ENCODE measurements around the gene TOX2.

Gene TOX2

DNA sequence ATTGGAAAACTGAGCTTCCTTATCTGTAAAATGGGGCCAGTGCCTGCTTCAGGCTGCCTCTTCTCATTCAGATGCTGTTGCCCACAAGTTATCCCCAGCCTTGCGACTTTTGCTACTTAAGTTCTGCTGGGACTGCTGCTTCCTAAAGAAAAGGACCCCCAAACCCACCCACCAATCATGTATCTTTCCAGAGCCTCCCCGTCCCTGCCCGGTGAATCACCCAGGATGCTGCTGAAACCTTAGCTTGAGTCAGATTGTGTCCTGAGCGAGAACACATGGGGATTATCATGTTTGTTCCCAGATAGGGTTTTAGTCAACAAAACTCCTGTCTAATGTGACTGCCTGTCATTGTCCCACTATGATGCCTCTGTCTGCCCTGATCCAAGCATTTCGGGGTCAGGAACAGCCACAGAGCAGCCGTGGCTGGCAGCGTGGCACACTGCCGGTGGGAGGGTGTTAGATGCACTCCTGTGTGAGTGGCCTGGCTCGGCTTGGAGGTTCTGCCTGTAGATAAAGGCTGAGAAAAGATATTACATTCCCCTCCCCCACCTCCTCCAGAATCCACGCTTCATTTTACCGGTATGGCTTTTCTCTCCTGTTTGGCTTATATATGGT is 79.9 kb downstream of the TOX2 start (continued):
- TF ChIP-seq, protein P1, sequence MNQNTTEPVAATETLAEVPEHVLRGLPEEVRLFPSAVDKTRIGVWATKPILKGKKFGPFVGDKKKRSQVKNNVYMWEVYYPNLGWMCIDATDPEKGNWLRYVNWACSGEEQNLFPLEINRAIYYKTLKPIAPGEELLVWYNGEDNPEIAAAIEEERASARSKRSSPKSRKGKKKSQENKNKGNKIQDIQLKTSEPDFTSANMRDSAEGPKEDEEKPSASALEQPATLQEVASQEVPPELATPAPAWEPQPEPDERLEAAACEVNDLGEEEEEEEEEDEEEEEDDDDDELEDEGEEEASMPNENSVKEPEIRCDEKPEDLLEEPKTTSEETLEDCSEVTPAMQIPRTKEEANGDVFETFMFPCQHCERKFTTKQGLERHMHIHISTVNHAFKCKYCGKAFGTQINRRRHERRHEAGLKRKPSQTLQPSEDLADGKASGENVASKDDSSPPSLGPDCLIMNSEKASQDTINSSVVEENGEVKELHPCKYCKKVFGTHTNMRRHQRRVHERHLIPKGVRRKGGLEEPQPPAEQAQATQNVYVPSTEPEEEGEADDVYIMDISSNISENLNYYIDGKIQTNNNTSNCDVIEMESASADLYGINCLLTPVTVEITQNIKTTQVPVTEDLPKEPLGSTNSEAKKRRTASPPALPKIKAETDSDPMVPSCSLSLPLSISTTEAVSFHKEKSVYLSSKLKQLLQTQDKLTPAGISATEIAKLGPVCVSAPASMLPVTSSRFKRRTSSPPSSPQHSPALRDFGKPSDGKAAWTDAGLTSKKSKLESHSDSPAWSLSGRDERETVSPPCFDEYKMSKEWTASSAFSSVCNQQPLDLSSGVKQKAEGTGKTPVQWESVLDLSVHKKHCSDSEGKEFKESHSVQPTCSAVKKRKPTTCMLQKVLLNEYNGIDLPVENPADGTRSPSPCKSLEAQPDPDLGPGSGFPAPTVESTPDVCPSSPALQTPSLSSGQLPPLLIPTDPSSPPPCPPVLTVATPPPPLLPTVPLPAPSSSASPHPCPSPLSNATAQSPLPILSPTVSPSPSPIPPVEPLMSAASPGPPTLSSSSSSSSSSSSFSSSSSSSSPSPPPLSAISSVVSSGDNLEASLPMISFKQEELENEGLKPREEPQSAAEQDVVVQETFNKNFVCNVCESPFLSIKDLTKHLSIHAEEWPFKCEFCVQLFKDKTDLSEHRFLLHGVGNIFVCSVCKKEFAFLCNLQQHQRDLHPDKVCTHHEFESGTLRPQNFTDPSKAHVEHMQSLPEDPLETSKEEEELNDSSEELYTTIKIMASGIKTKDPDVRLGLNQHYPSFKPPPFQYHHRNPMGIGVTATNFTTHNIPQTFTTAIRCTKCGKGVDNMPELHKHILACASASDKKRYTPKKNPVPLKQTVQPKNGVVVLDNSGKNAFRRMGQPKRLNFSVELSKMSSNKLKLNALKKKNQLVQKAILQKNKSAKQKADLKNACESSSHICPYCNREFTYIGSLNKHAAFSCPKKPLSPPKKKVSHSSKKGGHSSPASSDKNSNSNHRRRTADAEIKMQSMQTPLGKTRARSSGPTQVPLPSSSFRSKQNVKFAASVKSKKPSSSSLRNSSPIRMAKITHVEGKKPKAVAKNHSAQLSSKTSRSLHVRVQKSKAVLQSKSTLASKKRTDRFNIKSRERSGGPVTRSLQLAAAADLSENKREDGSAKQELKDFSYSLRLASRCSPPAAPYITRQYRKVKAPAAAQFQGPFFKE (tag by site-specific recombination; IDR thresholded peaks at IDR 0.05; ENCODE audit: borderline replicate concordance): no peak

DNA sequence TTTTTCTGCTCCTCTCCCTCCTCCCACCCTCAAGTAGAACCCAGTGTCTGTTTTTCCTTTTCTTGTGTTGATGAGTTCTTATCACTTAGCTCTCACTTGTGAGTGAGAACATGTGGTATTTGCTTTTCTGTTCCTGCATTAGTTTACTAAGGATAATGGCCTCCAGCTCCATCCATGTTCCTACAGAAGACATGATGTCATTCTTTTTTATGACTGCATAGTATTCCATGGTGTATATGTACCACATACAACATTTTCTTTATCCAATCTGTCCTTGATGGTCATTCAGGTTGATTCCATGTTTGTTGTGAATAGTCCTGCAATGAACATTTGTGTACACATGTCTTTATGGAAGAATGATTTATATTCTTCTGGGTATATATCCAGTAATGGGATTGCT is 81.0 kb downstream of the TOX2 start:
- ChIA-PET POLR2A (no interaction called here), CTCF (interaction anchor here (0.6 to 1.3 kb wide), 2 partner anchors 11 to 85 kb away, joined by 3 to 4 read pairs; no protein-coding TSS in a partner anchor)
- no peaks in the 10 kb centered on the region for H3K9me3 ChIP-seq (ENCODE audit: control insufficient read depth, insufficient read depth, low read depth, low read length)
- no peaks in the 10 kb centered on the region for H3K4me1 ChIP-seq (ENCODE audit: control insufficient read depth, insufficient read depth, low read length)
- H3K27ac ChIP-seq (ENCODE audit: extremely low read depth, low read depth, low read length): no peak overlapping the region
- H3K4me3 ChIP-seq (ENCODE audit: low read depth, low read length): no peak overlapping the region
- no peaks in the 10 kb centered on the region for H3K36me3 ChIP-seq (ENCODE audit: control insufficient read depth in 2 of 2, insufficient read depth in 1 of 2, low read length in 2 of 2)
- TF ChIP-seq MZF1 (tag by site-specific recombination; IDR thresholded peaks at IDR 0.05; ENCODE audit: borderline replicate concordance) (no peak), MYNN (tag by site-specific recombination; IDR thresholded peaks at IDR 0.05; ENCODE audit: borderline replicate concordance) (no peak), SCRT1 (tag by site-specific recombination; IDR thresholded peaks at IDR 0.05; ENCODE audit: borderline replicate concordance) (no peak), YY2 (tag by site-specific recombination; IDR thresholded peaks at IDR 0.05) (no peak), ZNF394 (tag by site-specific recombination; IDR thresholded peaks at IDR 0.05; ENCODE audit: borderline replicate concordance) (no peak), ZNF391 (tag by site-specific recombination; IDR thresholded peaks at IDR 0.05; ENCODE audit: borderline replicate concordance, low read depth) (no peak), ZNF146 (tag by site-specific recombination; IDR thresholded peaks at IDR 0.05) (peak; percentile 91), ZNF596 (tag by site-specific recombination; IDR thresholded peaks at IDR 0.05) (no peak), FEZF1 (tag by site-specific recombination; IDR thresholded peaks at IDR 0.05) (no peak), ZNF785 (tag by site-specific recombination; IDR thresholded peaks at IDR 0.05) (no peak), ZNF792 (tag by site-specific recombination; IDR thresholded peaks at IDR 0.05) (no peak), ZNF239 (tag by site-specific recombination; IDR thresholded peaks at IDR 0.05) (no peak), ZNF37A (tag by site-specific recombination; IDR thresholded peaks at IDR 0.05) (no peak)
- TF ChIP-seq, protein P2, sequence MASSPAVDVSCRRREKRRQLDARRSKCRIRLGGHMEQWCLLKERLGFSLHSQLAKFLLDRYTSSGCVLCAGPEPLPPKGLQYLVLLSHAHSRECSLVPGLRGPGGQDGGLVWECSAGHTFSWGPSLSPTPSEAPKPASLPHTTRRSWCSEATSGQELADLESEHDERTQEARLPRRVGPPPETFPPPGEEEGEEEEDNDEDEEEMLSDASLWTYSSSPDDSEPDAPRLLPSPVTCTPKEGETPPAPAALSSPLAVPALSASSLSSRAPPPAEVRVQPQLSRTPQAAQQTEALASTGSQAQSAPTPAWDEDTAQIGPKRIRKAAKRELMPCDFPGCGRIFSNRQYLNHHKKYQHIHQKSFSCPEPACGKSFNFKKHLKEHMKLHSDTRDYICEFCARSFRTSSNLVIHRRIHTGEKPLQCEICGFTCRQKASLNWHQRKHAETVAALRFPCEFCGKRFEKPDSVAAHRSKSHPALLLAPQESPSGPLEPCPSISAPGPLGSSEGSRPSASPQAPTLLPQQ (tag by site-specific recombination; IDR thresholded peaks at IDR 0.05): no peak
- TF ChIP-seq, protein P3, sequence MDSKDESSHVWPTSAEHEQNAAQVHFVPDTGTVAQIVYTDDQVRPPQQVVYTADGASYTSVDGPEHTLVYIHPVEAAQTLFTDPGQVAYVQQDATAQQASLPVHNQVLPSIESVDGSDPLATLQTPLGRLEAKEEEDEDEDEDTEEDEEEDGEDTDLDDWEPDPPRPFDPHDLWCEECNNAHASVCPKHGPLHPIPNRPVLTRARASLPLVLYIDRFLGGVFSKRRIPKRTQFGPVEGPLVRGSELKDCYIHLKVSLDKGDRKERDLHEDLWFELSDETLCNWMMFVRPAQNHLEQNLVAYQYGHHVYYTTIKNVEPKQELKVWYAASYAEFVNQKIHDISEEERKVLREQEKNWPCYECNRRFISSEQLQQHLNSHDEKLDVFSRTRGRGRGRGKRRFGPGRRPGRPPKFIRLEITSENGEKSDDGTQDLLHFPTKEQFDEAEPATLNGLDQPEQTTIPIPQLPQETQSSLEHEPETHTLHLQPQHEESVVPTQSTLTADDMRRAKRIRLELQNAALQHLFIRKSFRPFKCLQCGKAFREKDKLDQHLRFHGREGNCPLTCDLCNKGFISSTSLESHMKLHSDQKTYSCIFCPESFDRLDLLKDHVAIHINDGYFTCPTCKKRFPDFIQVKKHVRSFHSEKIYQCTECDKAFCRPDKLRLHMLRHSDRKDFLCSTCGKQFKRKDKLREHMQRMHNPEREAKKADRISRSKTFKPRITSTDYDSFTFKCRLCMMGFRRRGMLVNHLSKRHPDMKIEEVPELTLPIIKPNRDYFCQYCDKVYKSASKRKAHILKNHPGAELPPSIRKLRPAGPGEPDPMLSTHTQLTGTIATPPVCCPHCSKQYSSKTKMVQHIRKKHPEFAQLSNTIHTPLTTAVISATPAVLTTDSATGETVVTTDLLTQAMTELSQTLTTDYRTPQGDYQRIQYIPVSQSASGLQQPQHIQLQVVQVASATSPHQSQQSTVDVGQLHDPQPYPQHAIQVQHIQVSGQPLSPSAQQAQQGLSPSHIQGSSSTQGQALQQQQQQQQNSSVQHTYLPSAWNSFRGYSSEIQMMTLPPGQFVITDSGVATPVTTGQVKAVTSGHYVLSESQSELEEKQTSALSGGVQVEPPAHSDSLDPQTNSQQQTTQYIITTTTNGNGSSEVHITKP (tag by site-specific recombination; IDR thresholded peaks at IDR 0.05): no peak
- TF ChIP-seq, protein P4, sequence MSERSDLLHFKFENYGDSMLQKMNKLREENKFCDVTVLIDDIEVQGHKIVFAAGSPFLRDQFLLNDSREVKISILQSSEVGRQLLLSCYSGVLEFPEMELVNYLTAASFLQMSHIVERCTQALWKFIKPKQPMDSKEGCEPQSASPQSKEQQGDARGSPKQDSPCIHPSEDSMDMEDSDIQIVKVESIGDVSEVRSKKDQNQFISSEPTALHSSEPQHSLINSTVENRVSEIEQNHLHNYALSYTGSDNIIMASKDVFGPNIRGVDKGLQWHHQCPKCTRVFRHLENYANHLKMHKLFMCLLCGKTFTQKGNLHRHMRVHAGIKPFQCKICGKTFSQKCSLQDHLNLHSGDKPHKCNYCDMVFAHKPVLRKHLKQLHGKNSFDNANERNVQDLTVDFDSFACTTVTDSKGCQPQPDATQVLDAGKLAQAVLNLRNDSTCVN (tag by site-specific recombination; optimal IDR thresholded peaks at IDR 0.05): no peak
- TF ChIP-seq, protein P5, sequence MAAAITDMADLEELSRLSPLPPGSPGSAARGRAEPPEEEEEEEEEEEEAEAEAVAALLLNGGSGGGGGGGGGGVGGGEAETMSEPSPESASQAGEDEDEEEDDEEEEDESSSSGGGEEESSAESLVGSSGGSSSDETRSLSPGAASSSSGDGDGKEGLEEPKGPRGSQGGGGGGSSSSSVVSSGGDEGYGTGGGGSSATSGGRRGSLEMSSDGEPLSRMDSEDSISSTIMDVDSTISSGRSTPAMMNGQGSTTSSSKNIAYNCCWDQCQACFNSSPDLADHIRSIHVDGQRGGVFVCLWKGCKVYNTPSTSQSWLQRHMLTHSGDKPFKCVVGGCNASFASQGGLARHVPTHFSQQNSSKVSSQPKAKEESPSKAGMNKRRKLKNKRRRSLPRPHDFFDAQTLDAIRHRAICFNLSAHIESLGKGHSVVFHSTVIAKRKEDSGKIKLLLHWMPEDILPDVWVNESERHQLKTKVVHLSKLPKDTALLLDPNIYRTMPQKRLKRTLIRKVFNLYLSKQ (tag by site-specific recombination; IDR thresholded peaks at IDR 0.05; ENCODE audit: borderline replicate concordance): no peak

All from HEK293 (cell line).